Parathyroid adenoma (tissue), 2 donors: ENCODE results near the gene LIMS2.

Experiments used
- H2AFZ ChIP-seq: fragments of 300-600 bp; sonication (generic); one replicate; pipeline ENCODE4 v1.7.0; 2017; ENCODE audit warnings: antibody characterized with exemption, mild to moderate bottlenecking
- H3K27ac ChIP-seq: fragments of 300-600 bp; sonication (generic); one replicate; pipeline ENCODE4 v1.7.0; 2017
- H3K27me3 ChIP-seq: fragments of 300-600 bp; sonication (generic); one replicate; pipeline ENCODE4 v1.7.0; 2017; ENCODE audit warnings: low read length; ENCODE audit not compliant: control insufficient read depth, insufficient read depth
- H3K36me3 ChIP-seq: fragments of 300-600 bp; sonication (generic); one replicate; pipeline ENCODE4 v1.7.0; 2017; ENCODE audit warnings: low read length; ENCODE audit not compliant: control insufficient read depth, insufficient read depth
- H3K4me1 ChIP-seq: fragments of 300-600 bp; sonication (generic); one replicate; pipeline ENCODE4 v1.7.0; 2017; ENCODE audit warnings: control low read depth
- H3K4me2 ChIP-seq: fragments of 300-600 bp; sonication (generic); one replicate; pipeline ENCODE4 v1.7.0; 2017; ENCODE audit warnings: low read length
- H3K4me3 ChIP-seq: fragments of 300-600 bp; sonication (generic); one replicate; pipeline ENCODE4 v1.7.0; 2017; ENCODE audit warnings: low read depth, low read length
- H3K79me2 ChIP-seq: fragments of 300-600 bp; sonication (generic); one replicate; pipeline ENCODE4 v1.7.0; 2017; ENCODE audit warnings: control low read depth
- H3K9ac ChIP-seq: fragments of 300-600 bp; sonication (generic); one replicate; pipeline ENCODE4 v1.7.0; 2017; ENCODE audit warnings: mild to moderate bottlenecking
- H3K9me3 ChIP-seq: fragments of 300-600 bp; sonication (generic); one replicate; pipeline ENCODE4 v1.7.0; 2017; ENCODE audit warnings: low read length; ENCODE audit not compliant: control insufficient read depth
- TF ChIP-seq, protein P1 (sequence below): fragments of 300-600 bp; sonication (generic); IDR thresholded peaks from one replicate; pipeline ENCODE4 v1.7.0; 2017; ENCODE audit warnings: antibody characterized with exemption, mild to moderate bottlenecking
- donor health status: primary hyperparathyroidism.

The LIMS2 gene

DNA sequence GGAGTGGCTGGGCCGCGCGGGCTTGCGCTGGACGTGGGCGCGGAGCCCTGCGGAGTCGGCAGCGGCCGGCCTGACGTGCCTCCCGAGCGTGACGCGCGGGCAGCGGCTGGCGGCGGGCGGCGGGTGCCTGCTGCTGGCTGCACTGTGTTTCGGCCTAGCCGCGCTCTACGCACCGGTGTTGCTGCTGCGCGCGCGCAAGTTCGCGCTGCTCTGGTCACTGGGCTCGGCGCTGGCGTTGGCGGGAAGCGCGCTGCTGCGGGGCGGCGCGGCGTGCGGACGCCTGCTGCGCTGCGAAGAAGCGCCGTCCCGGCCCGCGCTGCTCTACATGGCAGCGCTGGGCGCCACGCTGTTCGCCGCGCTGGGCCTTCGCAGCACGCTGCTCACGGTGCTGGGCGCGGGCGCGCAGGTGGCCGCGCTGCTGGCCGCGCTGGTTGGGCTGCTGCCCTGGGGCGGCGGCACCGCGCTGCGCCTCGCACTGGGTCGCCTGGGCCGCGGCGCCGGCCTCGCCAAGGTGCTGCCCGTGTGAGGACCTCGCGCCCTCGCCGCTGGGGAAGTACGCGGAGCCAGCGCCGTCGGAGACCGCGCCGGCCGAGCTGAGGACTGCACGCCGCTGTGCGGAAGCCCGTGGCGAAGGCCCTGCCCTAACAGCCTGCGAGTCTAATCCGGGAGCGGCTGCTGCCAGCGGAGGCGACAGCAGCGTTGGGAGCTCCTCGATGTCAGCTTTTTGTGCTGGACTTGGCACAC lies 26.5 kb upstream of the LIMS2 start:
- Histone ChIP-seq H3K4me3 (peak overlapping the region; percentile 66), H3K9ac (no peak overlapping the region), H3K4me2 (peak overlapping the region; percentile 66), H3K4me1 (no peaks in the 10 kb centered on the region), H3K27me3 (no peaks in the 10 kb centered on the region), H3K27ac (peak overlapping the region; percentile 97), H3K9me3 (no peaks in the 10 kb centered on the region), H3K36me3 (no peaks in the 10 kb centered on the region), H2AFZ (peak overlapping the region; percentile 100), H3K79me2 (peaks cover 3% of the 10 kb centered on the region)
- TF ChIP-seq, protein P1, sequence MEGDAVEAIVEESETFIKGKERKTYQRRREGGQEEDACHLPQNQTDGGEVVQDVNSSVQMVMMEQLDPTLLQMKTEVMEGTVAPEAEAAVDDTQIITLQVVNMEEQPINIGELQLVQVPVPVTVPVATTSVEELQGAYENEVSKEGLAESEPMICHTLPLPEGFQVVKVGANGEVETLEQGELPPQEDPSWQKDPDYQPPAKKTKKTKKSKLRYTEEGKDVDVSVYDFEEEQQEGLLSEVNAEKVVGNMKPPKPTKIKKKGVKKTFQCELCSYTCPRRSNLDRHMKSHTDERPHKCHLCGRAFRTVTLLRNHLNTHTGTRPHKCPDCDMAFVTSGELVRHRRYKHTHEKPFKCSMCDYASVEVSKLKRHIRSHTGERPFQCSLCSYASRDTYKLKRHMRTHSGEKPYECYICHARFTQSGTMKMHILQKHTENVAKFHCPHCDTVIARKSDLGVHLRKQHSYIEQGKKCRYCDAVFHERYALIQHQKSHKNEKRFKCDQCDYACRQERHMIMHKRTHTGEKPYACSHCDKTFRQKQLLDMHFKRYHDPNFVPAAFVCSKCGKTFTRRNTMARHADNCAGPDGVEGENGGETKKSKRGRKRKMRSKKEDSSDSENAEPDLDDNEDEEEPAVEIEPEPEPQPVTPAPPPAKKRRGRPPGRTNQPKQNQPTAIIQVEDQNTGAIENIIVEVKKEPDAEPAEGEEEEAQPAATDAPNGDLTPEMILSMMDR = no peak

DNA sequence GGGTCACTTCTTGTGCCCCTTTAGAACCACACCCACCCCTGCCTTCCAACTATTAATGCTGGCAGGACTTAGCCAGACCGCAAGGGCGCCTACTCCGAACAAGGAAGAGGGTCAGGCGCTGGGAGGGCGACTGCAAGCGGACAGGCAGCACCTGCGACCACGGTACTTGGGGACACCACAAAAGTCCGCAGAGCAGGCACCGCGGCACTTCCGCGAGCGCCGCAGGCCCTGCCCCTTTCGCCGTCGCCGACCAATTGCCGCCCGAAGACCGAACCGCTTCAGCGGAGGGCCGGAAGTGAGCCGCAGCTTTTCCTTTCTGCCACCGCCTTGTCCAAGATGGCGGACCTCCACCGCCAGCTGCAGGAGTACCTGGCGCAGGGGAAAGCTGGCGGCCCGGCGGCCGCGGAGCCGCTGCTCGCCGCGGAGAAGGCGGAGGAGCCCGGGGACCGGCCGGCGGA lies 25.9 kb upstream of the LIMS2 start, which contains the start of gene SFT2D3:
Gene SFT2D3, plus strand, starts transcription at position 305 of the 458 bp plus-strand sequence. Its CDS starts 32 bp downstream, at position 337.
- H3K4me1 ChIP-seq = no peaks in the 10 kb centered on the region
- no peaks in the 10 kb centered on the region for H3K36me3 ChIP-seq
- H3K27ac ChIP-seq = peak within 1 kb of the TSS; percentile 97
- peak within 1 kb of the TSS; percentile 75 for H3K9ac ChIP-seq
- H3K4me2 ChIP-seq = peak within 1 kb of the TSS; percentile 66
- H2AFZ ChIP-seq = peak within 1 kb of the TSS; percentile 100
- H3K27me3 ChIP-seq = no peaks in the 10 kb centered on the region
- peaks cover 3% of the 10 kb centered on the region for H3K79me2 ChIP-seq
- H3K9me3 ChIP-seq = no peaks in the 10 kb centered on the region
- TF ChIP-seq, protein P1 = no peak
- peak within 1 kb of the TSS; percentile 66 for H3K4me3 ChIP-seq

DNA sequence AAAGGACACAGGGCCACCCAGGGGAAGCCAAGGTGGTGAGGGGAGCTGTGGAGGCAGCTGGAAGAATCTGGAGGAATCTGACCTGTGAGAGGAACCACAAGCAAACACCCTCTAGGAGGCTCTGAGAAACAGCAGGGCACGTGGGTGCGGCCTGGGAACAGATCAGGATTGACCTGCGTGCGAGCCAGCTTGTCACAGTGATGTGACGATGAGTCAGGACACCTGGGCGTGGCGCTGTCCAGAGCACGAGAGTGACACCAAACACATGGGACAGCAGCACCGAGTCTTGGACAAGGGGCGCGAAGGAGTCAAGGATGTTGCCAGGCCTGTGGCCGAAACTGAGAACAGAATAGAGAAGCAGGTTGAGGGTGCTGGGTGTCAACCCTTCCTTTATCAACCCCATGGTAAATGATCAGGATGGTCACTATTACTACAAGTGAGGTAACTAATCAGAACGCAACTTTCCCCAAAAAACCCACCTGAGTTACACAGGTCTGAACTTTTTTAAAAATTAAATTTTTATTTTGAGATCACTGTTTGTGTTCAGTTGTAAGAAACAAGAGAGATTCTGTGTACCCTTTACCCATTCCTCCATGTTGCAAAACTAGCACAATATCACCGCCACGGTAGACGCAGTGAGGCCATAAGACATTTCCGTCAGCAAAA lies 25.3 kb upstream of the LIMS2 start:
- H3K79me2 ChIP-seq = peaks cover 3% of the 10 kb centered on the region
- H3K9me3 ChIP-seq = no peaks in the 10 kb centered on the region
- peak overlapping the region; percentile 66 for H3K4me2 ChIP-seq
- peak overlapping the region; percentile 66 for H3K4me3 ChIP-seq
- TF ChIP-seq, protein P1 = no peak
- H3K4me1 ChIP-seq = no peaks in the 10 kb centered on the region
- H3K27me3 ChIP-seq = no peaks in the 10 kb centered on the region
- H2AFZ ChIP-seq = peak overlapping the region; percentile 100
- H3K36me3 ChIP-seq = no peaks in the 10 kb centered on the region
- H3K9ac ChIP-seq = peak overlapping the region; percentile 75
- peak overlapping the region; percentile 97 for H3K27ac ChIP-seq

DNA sequence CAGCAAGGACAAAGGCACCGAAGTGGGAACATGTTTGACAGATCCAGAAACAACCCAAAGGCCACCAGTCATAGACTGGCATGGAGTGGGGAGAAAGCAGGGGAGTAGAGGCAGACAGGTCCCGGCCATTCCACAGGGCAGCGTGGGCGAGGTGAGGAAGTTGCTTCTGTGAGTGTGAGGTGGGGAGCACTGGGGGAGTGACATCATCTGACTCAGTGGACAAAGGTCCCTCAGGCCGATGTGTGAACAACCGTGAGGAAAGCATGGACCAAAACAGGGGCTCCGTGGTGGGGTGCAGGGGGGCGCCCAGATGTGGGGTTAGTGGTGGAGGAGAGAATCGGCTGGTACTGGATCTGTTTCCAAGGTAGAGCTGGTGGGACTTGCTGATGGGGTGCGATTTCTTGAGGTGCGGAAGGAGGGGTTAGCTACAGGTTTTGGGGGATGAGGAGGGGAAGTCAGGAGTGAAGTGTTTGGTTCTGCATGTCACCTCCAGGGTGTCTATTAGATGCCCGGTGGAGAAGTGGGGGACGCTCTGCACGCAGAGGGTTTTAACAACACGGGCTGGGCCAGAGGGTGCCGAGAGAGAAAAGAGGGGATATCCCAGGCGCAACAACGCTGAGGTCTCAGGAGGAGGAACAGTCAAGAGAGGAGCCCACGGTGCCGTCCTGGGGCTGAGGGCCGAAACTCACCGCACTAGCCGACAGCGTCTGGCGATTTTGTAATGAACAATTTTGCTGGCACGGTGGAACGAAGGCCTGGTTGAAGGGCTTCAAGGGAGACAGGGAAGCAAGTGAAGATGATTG lies 23.4 kb upstream of the LIMS2 start:
- H3K4me3 ChIP-seq = no peak overlapping the region
- H3K27me3 ChIP-seq = no peaks in the 10 kb centered on the region
- peaks cover 1% of the 10 kb centered on the region for H3K79me2 ChIP-seq
- no peaks in the 10 kb centered on the region for H3K4me1 ChIP-seq
- no peak overlapping the region for H3K4me2 ChIP-seq
- no peak overlapping the region for H3K9ac ChIP-seq
- TF ChIP-seq, protein P1 = no peak
- H3K27ac ChIP-seq = no peak overlapping the region
- no peaks in the 10 kb centered on the region for H3K9me3 ChIP-seq
- H2AFZ ChIP-seq = no peak overlapping the region
- H3K36me3 ChIP-seq = no peaks in the 10 kb centered on the region
